Measurements from ENCODE around the gene INPP5D.

GRCh38 chr2:233063269-233063975, 3.3 kb downstream of the INPP5D start:
- no peak for TF ChIP-seq CTCF (IDR thresholded peaks at IDR 0.05; ENCODE audit: insufficient read depth, low read length, poor library complexity, severe bottlenecking)
- TF ChIP-seq EZH2phosphoT487 (conservative IDR thresholded peaks at IDR 0.05; ENCODE audit: low read length), result no peak

Data from SU-DHL-6 (cell line).